HG03108 (cell line): Measurements from ENCODE around the gene PAPPA2.

Experiments
- ATAC-seq: cut with Tn5 transposase; IDR thresholded peaks from one replicate; pipeline ENCODE4 v1.9.1; 2021; ENCODE audit warnings: moderate library complexity; ENCODE audit not compliant: unreplicated experiment

PAPPA2 gene

DNA sequence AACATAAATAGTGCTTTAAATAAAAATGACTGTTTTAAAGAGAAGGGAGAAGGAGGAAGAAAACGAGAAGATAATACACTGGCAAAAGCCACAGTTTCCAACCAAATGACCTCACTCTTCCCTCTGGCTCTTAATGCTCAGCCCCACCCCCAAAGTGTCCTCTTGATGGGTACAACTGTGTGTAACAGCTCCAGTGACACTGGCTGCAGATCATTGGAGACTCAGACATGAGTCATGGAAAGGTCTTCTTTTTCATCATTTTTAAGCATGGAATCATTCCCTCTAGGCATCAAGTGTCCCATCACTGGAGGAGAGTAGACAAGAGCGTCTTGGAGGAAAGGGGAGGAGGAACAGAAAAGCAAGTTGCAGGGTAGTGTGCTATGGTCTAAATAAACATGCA lies 333.0 kb downstream of the PAPPA2 start:
- ATAC-seq: no peak

- ATAC-seq: no peak
Measured at GRCh38 chr1:176796583-176796982, 333.6 kb downstream of the PAPPA2 start.

- no peak for ATAC-seq
Measured at GRCh38 chr1:176799327-176799726, 336.4 kb downstream of the PAPPA2 start.

DNA sequence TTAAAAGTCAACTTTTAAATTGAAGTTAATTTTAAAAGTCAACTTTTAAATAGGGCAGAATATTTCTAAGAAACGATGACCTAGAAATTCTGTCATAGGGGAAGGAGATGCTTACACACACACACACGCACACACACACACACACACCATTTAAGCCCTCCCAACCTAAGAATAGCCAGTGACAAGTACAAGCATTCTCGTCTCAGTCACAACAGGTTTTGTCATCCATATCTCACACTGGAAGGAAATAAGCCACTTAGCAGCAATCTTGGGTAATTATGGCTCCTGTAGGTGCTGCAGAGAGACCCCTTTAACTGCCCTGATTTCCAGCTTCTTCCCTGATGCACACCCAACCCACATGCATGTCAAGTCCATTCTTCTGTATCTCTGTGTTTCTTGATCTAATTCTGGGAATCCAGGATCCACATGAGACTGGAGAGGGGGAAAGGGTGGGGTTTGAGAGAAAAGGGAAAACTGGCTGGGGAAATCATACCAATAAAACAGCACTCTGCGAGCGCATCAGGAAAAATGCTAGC lies 338.1 kb downstream of the PAPPA2 start:
- no peak for ATAC-seq

GRCh38 chr1:176801514-176802020 lies 338.6 kb downstream of the PAPPA2 start:
- no peak for ATAC-seq

DNA sequence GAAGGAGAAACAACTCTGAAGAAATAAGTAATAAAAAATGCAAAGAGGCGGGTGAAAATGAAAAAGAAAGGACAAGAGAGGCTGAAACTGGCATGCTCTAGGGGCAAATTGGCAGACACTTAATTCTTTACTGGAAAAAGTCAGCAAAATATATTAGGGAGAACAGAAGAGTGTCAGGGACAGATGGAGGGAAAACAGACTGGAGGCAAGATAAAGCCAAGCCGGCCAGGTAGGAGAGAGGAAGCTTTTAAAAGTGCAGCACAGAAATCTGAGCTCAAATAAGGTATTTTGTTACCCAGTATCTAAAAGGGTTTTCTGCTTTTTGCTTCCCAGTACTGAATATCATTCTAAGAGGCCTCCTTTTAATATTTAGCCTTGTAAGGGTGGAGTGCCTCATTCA lies 339.3 kb downstream of the PAPPA2 start:
- ATAC-seq: no peak

DNA sequence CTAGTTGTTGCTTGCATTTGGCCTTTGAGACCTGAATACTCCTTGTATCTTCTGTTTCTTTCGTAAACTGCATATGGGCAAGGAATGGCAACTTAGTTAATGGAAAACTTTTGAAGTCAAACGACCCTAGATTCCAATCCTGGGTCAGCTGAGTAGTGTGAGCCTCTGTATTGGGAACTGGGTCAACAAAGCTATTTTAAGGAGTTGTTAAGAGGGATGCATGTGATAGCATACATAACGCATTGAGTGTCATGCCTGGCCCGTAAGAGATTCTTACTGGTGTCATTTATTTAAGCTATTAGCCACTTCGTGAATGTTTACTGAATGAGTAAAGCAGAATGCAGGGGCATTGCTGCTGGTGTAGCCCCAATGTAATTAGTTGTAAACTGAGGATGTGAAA lies 340.1 kb downstream of the PAPPA2 start:
- no peak for ATAC-seq

DNA sequence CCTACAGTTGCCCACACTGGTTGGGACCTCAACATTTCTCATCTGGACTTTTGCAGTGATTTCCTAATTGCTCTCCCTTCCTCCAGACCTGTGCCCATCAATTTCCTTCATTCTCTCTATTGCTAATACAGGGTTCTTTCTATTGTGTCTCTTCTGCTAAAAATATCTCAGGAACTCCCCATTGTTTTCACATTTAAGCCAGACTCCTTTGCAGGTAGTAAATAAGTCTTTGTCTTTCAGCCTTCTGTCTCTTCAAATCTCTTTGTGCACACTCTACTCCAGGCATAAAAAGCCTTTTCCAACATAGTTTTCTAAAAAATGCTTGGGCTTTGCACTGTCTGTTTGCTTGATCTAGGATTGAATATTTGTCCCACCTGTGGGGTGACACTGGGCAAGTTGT lies 340.6 kb downstream of the PAPPA2 start:
- no peak for ATAC-seq

DNA sequence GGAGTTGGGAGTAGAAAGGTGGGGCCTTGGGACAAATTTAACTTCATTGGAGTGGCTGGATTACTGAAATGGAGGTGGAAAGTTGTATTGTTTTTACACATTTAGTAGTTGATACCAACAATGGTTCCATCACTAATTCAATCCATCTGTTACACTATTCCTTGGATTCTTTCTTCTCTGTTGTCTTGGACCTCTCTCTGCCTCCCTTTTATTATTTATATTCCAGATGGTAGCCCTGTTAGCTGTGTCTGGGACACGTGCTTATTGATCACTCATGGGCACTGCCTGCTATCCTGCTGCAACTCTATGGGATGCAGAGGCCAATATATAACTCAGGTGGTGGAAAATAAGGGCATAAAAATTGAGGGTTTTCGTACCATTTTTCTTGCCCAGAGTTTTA lies 346.3 kb downstream of the PAPPA2 start:
- no peak for ATAC-seq

GRCh38 chr1:176811511-176812288 lies 348.7 kb downstream of the PAPPA2 start:
- ATAC-seq: no peak

DNA sequence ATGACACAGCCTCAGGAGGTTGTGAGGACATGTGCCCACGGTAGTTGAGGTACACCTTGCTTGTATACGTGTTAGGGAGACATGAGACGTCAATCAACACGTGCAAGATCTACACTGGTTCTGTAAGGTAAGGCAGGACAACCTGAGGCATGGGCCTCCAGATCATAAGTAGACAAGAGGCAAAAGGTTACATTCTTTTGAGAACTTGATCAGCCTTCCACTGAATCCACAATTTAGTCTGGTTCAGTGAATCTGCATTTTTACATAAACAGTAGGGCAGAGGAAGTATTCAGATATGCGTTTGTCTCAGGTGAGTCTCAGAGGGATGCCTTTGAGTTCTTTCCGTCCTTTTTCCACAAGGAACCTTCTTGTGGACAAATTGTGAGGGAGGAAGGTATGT lies 352.6 kb downstream of the PAPPA2 start:
- no peak for ATAC-seq

DNA sequence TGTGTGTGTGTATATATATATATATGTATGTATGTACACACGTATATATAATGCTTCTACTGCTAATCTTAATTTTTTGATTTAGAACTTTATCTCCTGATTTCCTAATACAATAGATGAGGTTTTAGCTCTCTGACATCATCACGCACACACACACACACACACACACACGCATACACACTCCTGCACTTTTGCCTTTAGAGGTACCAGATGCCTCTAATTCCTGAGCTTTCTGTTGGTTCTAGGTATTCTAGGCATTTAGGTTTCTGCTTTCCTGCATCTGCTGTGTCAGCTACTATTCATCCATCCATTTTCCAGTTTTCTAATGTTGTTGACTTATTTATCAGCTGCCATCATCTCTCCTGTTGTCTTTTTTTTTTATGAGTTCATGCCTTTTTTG lies 353.3 kb downstream of the PAPPA2 start:
- ATAC-seq: no peak

DNA sequence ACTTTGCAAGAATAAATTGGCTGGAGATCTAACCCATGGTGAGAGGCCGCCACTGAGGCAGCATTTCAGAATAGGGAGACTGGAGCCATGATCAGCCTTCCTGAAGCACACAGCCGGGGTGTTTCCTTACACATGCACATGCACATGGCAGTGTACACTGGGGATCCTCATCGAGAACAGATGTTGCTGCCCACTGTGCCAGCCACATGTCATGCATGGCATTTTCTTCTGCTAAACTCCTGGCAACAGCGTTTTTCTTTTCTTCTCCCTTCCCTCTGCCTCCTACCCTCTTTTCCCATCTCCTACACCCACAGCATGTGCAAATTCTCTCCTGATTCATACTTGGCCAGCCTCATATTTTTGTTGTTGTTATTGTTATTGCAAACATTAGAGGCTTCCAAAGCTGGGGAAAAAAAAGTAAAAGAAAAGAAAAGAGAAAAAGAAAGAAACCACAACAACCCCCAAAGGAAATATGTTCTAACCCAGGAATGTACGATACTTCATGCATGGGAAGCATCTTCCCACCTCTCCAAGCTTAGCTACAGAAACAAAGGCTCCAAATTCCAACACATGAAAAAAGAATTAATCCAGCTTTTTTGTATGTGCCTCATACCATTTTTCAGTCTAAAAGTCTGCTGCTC lies 357.5 kb downstream of the PAPPA2 start:
- ATAC-seq: no peak

- ATAC-seq: no peak
Measured at GRCh38 chr1:176826265-176826664, 363.3 kb downstream of the PAPPA2 start.

- ATAC-seq: no peak
Measured at GRCh38 chr1:176829261-176829660, 366.3 kb downstream of the PAPPA2 start.

DNA sequence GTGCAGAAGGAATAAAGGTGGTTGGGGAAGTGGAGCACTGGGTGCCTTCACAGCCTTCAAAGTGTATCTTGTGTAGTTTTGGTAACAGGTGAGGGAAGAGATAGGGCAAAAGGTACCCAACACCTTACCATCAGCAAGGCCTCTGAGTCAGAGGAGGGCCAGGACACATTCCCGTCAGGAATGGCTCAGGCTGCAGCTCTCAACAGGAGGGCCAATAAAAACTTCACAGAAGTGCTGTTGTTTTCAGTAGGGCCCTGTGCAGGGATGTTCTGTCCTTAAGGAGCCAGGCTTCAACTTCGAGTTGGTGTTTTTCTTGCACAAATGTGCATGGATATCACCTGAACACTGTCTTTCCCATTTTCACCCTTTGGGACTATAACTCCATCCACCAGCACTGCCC lies 368.2 kb downstream of the PAPPA2 start:
- ATAC-seq: no peak

GRCh38 chr1:176837708-176838107 lies 374.7 kb downstream of the PAPPA2 start:
- ATAC-seq: no peak

GRCh38 chr1:176838276-176838995 lies 375.5 kb downstream of the PAPPA2 start:
- ATAC-seq: no peak

GRCh38 chr1:176839216-176839615 lies 376.2 kb downstream of the PAPPA2 start:
- no peak for ATAC-seq

DNA sequence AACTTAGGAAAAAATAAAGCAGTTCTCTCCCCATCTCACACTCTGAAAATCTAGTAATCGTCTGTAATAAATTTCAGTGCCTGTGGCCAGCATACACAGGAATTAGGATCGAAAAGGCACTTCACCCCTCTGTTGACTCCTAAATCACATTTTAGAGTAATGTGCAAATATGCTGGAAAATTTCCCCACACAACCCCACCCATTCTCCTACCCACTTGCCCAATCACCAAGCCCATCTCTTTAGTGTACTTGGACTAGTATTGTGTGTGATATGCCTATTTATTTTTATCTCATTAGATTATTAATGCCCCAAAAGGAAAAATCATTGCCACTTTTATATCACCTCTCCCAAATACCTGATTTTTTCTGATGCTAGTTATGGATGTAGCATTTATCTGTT lies 378.3 kb downstream of the PAPPA2 start:
- ATAC-seq: no peak
